Measurements from ENCODE around the gene PBXIP1. TPM values are rescaled to one million over a fixed set of nuclear protein-coding genes. Genes with fewer than 3 reads are reported as not detected.

PBXIP1 gene
- total and polyA plus RNA-seq, 10 of the 15 experiments (the other 5 are each of a cell fraction or from before 2014, with no cell fraction given): 0.63 to 25.6 (median 15.4) TPM

GRCh38 chr1:154959426-154959780 is 3.5 kb upstream of the PBXIP1 start:
- intact Hi-C loops (cut with micrococcal nuclease; ENCODE audit: unreplicated experiment): no loop called here
- no peak for FAIRE-seq

More at GRCh38 chr1:154959426-154959780, 3.5 kb upstream of the PBXIP1 start:
- peaks cover 5 to 6% of the 10 kb centered on the region in 2 experiments; a peak in 3 of 4 replicates for H3K36me3 ChIP-seq (ENCODE audit: control insufficient read depth in 2 of 2, insufficient read depth in 2 of 2, low read length in 1 of 2)
- H3K79me2 ChIP-seq (ENCODE audit: control insufficient read depth, insufficient read depth, low read length): peaks cover 34% of the 10 kb centered on the region
- no peaks in the 10 kb centered on the region for H3K9me3 ChIP-seq (replicated peaks; ENCODE audit: control insufficient read depth, insufficient read depth, low read length)
- 88% methylated on average over 7 of the region's 7 CpGs for WGBS (ENCODE audit: insufficient coverage, insufficient replicate concordance, low lambda C conversion rate, missing lambda C conversion rate)
- BruUV-seq (replicated peaks): no TSS peak
- H3K4me2 ChIP-seq (ENCODE audit: control insufficient read depth, insufficient read depth): no peak overlapping the region; the same call in 1 of the 2 replicates
- H4K20me1 ChIP-seq (ENCODE audit: control insufficient read depth, insufficient read depth): no peaks in the 10 kb centered on the region
- ChIA-PET CTCF (interaction anchor here (0.9 to 1.1 kb wide), 2 partner anchors 7 to 126 kb away, joined by 3 to 6 read pairs; no protein-coding TSS in a partner anchor), SMC1A (ENCODE audit: uncharacterized antibody, unreplicated experiment) (no interaction called here), POLR2A (interaction anchor here (1.2 to 12.3 kb wide), 2 partner anchors 14 to 23 kb away, joined by 4 to 140 read pairs; partner anchors contain the start of genes CKS1B, PMVK and SHC1), RAD21 (ENCODE audit: unreplicated experiment) (interaction anchor here (0.6 kb wide), 1 partner anchor 151 kb away, joined by 3 read pairs; no protein-coding TSS in a partner anchor)
- in situ Hi-C loops (cut with MboI): no loop called here
- ATAC-seq (no peak), DNase-seq (ENCODE audit: low read depth, low spot score) (no peak)
- TF ChIP-seq ASH2L (IDR thresholded peaks at IDR 0.05; ENCODE audit: borderline replicate concordance, low read depth) (no peak), TAF1 (IDR thresholded peaks at IDR 0.05; ENCODE audit: borderline replicate concordance, low read depth, low read length) (no peak), GATAD2B (conservative IDR thresholded peaks at IDR 0.05; ENCODE audit: low read depth) (no peak), IRF3 (IDR thresholded peaks at IDR 0.05) (no peak), ZNF622 (IDR thresholded peaks at IDR 0.05) (no peak), NR2C2 (IDR thresholded peaks at IDR 0.05; ENCODE audit: borderline replicate concordance, control insufficient read depth, insufficient read length, low read depth) (no peak), ZNF207 (IDR thresholded peaks at IDR 0.05; ENCODE audit: borderline replicate concordance) (no peak), CTCF (IDR thresholded peaks at IDR 0.05 in 2 of 3, conservative IDR thresholded peaks at IDR 0.05 in 1 of 3; ENCODE audit: control insufficient read depth in 2 of 3, extremely low read depth in 1 of 3, insufficient read depth in 1 of 3, low read depth in 3 of 3, low read length in 3 of 3) (no peak), IRF4 (IDR thresholded peaks at IDR 0.05; ENCODE audit: low read depth, low read length) (no peak), NBN (IDR thresholded peaks at IDR 0.05) (no peak), CBX3 (IDR thresholded peaks at IDR 0.05; ENCODE audit: borderline replicate concordance, low read depth) (no peak)
- no peak overlapping the region for H3K4me3 ChIP-seq
- H2AFZ ChIP-seq (ENCODE audit: control insufficient read depth, low read depth, low read length): no peak overlapping the region
- H3K4me1 ChIP-seq (ENCODE audit: control insufficient read depth, insufficient read depth, low read length): peaks cover 20% of the 10 kb centered on the region
- H3K9ac ChIP-seq (ENCODE audit: control insufficient read depth, insufficient read depth, low read length): no peak overlapping the region
- H3K27ac ChIP-seq (ENCODE audit: control insufficient read depth, insufficient read depth): no peak overlapping the region
- H3K27me3 ChIP-seq (replicated peaks in 1 of 2; ENCODE audit: control insufficient read depth in 2 of 2, insufficient read depth in 2 of 2, low read length in 1 of 2): no peaks in the 10 kb centered on the region
